Testis (tissue), 3 donors: Measurements from ENCODE around the gene SLC35G3. TPM values are rescaled to one million over a fixed set of nuclear protein-coding genes. Genes with fewer than 3 reads are reported as not detected.

Experiments
- DNase-seq: peaks from one replicate; pipeline ENCODE4 v3.0.0-alpha.2; 2019
- H3K27ac ChIP-seq, 2 donors: fragments of 200-600 bp; sonication (generic); one replicate each; pipeline ENCODE4 v1.5.1; 2019
- H3K27me3 ChIP-seq: fragments of 200-600 bp; sonication (generic); one replicate; pipeline ENCODE4 v1.5.1; 2019
- H3K36me3 ChIP-seq: fragments of 200-600 bp; sonication (generic); one replicate; pipeline ENCODE4 v1.5.1; 2017; ENCODE audit warnings: low read depth; ENCODE audit errors: missing control alignments
- H3K4me1 ChIP-seq: fragments of 200-600 bp; sonication (generic); one replicate; pipeline ENCODE4 v1.5.1; 2019
- H3K4me3 ChIP-seq, 2 donors: fragments of 200-600 bp; sonication (generic); one replicate each; pipeline ENCODE4 v1.5.1; 2017 to 2019
- H3K9me3 ChIP-seq: fragments of 200-600 bp; sonication (generic); one replicate; pipeline ENCODE4 v1.5.1; 2017
- POLR2A ChIP-seq: fragments of 450-650 bp; IDR thresholded peaks from one replicate; pipeline ENCODE4 v1.6.1; 2017; ENCODE audit warnings: antibody characterized with exemption, mild to moderate bottlenecking, moderate library complexity
- WGBS, 2 donors: methylation state at CpG; one replicate each; pipeline ENCODE4 v1.1.5; 2018; 5-methylcytosine and 5-hydroxymethylcytosine counted together
- intact Hi-C: fragments of 100-400 bp; cut with DNase I; formaldehyde crosslinking; loops from one replicate; pipeline ENCODE4 v1.15.1; 2023; ENCODE audit warnings: low total_unique reads
- polyA plus RNA-seq: library from polyadenylated mRNA; stranded (reverse); fragments of 350-450 nt; fragmentation: Illumina TruSeq; extraction: RNeasy Lipid Tissue Mini Kit (QIAGEN cat#74804); gene quantifications from one replicate; pipeline ENCODE4 v1.2.3, GENCODE V29; 2014; ENCODE audit warnings: low read depth, low replicate concordance; ENCODE audit not compliant: insufficient read depth
- total RNA-seq, 2 donors: library from RNA; depleted of rRNA; stranded (reverse); fragments of >200 nt; gene quantifications; one replicate each; pipeline ENCODE4 v1.2.3, GENCODE V29; 2016
- TF ChIP-seq, protein P1 (sequence below), 3 experiments: fragments of 450-650 bp in 2 of 3; fragments of 200-600 bp in 1 of 3; sonication (generic) in 1 of 3; IDR thresholded peaks; one replicate each; pipeline ENCODE4 v1.5.1; 2016 to 2019; ENCODE audit warnings: antibody characterized with exemption in 3 of 3, mild to moderate bottlenecking in 2 of 3, moderate library complexity in 1 of 3

Gene SLC35G3
- total and polyA plus RNA-seq, 3 donors from 2014 or later = 0.99 to 4.1 (median 2.7) TPM

DNA sequence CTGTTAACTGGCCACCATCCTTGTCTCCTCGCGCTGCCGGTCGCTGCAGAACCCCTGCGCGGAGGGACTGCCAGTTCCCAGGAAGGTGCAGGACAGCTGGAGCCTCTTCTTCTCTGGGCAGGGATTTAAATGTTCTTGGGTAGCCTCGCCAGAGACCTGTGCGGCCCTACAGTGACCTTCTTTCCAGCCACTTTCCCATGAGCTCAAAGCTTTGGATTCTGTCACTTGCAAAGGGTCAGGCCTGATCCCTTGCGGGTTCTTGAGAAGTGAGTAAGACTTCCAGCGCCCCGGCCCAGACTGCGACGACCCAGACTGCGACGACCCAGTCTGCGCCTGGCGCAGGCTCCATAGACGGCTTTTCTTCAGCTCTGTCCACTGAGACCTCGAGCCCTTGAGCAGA lies 47.3 kb upstream of the SLC35G3 start:
- intact Hi-C loops = no loop called here
- no peak for TF ChIP-seq POLR2A
- TF ChIP-seq, protein P1, sequence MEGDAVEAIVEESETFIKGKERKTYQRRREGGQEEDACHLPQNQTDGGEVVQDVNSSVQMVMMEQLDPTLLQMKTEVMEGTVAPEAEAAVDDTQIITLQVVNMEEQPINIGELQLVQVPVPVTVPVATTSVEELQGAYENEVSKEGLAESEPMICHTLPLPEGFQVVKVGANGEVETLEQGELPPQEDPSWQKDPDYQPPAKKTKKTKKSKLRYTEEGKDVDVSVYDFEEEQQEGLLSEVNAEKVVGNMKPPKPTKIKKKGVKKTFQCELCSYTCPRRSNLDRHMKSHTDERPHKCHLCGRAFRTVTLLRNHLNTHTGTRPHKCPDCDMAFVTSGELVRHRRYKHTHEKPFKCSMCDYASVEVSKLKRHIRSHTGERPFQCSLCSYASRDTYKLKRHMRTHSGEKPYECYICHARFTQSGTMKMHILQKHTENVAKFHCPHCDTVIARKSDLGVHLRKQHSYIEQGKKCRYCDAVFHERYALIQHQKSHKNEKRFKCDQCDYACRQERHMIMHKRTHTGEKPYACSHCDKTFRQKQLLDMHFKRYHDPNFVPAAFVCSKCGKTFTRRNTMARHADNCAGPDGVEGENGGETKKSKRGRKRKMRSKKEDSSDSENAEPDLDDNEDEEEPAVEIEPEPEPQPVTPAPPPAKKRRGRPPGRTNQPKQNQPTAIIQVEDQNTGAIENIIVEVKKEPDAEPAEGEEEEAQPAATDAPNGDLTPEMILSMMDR (IDR thresholded peaks at IDR 0.05) = no peak
- H3K36me3 ChIP-seq = no peaks in the 10 kb centered on the region
- H3K4me3 ChIP-seq = peak overlapping the region; percentile 62 to 73
- H3K4me1 ChIP-seq = peaks cover 22% of the 10 kb centered on the region
- H3K27me3 ChIP-seq = no peaks in the 10 kb centered on the region
- WGBS, 2 donors = 42 to 71% methylated on average over 16 to 19 of the region's 19 CpGs
- no peak overlapping the region for H3K27ac ChIP-seq
- no peaks in the 10 kb centered on the region for H3K9me3 ChIP-seq
- DNase-seq = no peak

DNA sequence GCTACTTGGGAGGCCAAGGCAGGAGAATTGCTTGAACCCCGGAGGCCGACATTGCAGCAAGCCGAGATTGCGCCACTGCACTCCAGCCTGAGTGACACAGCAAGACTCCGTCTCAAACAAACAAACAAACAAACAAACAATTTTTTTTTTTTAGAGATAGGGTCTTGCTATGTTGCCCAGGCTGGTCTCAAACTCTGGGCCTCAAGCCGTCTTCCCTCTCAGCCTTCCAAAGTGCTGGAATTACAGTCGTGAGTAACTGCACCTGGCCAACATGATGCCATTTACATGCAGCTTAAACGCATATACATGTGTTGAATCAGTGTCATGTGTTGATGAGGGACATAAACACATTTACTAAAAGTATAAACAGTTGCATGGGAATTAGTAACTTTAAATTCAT lies 46.7 kb upstream of the SLC35G3 start:
- Histone ChIP-seq H3K4me1 (peaks cover 22% of the 10 kb centered on the region), H3K36me3 (no peaks in the 10 kb centered on the region), H3K27me3 (no peaks in the 10 kb centered on the region), H3K4me3 (no peak overlapping the region), H3K27ac (no peak overlapping the region), H3K9me3 (no peaks in the 10 kb centered on the region)
- intact Hi-C loops = no loop called here
- no peak for DNase-seq
- 85 to 93% methylated on average over 8 of the region's 8 CpGs for WGBS, 2 donors
- TF ChIP-seq POLR2A = no peak
- TF ChIP-seq, protein P1 (IDR thresholded peaks at IDR 0.05) = no peak

DNA sequence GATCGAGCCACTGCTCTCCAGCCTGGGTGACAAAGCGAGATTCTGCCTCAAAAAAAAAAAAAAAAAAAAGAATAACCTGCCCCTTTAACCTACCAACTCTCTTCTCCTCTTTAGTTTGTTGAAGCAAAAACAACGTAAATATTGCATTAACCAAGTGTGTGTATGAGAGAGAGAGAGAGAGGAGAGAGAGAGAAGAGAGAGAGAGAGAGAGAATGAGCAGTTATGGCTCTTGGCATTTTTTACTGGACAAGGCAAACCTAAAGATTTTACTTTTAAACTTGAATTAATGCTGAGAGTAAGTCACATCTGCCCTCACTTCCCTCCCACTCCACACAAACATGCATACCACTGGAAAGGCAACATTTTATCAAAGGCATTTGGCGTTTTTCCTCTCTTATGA lies 45.6 kb upstream of the SLC35G3 start:
- peak; percentile 39 for DNase-seq
- Histone ChIP-seq H3K36me3 (no peaks in the 10 kb centered on the region), H3K4me1 (peaks cover 22% of the 10 kb centered on the region), H3K4me3 (no peak overlapping the region), H3K27me3 (no peaks in the 10 kb centered on the region), H3K9me3 (no peaks in the 10 kb centered on the region), H3K27ac (no peak overlapping the region)
- 48 to 58% methylated on average over 4 of the region's 4 CpGs for WGBS, 2 donors
- no peak for TF ChIP-seq POLR2A
- TF ChIP-seq, protein P1 (IDR thresholded peaks at IDR 0.05) = peak in 1 of 3 experiments; percentile 20
- intact Hi-C loops = no loop called here

DNA sequence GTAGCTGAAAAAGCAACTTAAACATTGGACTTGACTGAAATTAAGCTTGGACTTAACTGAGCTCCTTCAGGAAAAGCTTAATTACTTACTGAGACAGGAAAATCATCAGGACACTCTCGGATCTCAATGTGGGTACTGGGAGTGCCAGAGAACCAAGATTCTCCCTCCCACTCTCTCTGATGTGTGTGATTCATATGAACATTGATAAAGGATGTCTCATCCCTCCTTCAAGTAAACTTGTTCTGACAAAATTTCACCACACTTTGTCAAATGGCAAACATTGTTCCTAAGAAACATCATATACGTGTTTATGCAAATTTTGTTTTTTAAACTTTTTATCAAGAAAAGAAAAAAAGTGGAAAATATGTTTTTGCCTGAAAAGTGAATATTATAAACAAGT lies 44.6 kb upstream of the SLC35G3 start:
- no peak overlapping the region for H3K27ac ChIP-seq
- H3K4me3 ChIP-seq = no peak overlapping the region
- H3K9me3 ChIP-seq = no peaks in the 10 kb centered on the region
- H3K36me3 ChIP-seq = no peaks in the 10 kb centered on the region
- intact Hi-C loops = no loop called here
- DNase-seq = no peak
- peaks cover 14% of the 10 kb centered on the region for H3K4me1 ChIP-seq
- H3K27me3 ChIP-seq = no peaks in the 10 kb centered on the region
- TF ChIP-seq POLR2A = no peak
- TF ChIP-seq, protein P1 (IDR thresholded peaks at IDR 0.05) = no peak
- WGBS, 2 donors = 44 to 62% methylated on average over 2 of the region's 2 CpGs

DNA sequence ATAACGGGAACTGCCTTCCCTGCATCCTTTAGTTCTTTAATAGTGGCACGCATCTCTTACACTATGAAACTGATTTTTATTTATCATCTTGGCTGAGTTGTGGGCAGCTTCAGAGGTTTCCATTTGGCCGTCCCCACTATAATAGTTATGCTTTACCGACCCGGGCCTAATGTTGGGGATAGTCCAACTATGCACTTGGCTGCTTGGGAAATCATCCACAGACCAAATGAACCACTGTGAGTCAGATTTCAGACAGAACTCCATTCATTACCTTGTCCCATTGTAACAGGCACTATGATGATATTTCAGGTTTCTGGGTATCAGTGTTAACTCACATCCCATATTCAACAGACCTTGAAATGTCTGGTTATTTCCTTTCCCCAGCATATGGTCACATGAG lies 42.6 kb upstream of the SLC35G3 start:
- DNase-seq = no peak
- TF ChIP-seq POLR2A = no peak
- TF ChIP-seq, protein P1 (IDR thresholded peaks at IDR 0.05) = no peak
- no peaks in the 10 kb centered on the region for H3K9me3 ChIP-seq
- no peaks in the 10 kb centered on the region for H3K36me3 ChIP-seq
- no peak overlapping the region for H3K27ac ChIP-seq
- H3K4me1 ChIP-seq = peaks cover 10% of the 10 kb centered on the region
- H3K4me3 ChIP-seq = no peak overlapping the region
- intact Hi-C loops = no loop called here
- H3K27me3 ChIP-seq = no peaks in the 10 kb centered on the region
- WGBS, 2 donors = 86 to 94% methylated on average over 5 of the region's 5 CpGs
